Mucosa of stomach (tissue), 1 donor: ENCODE data around the gene MBNL2.
"Not testable (repeated sequence)": the region's sequence is repeated elsewhere in the genome, so short reads cannot be mapped to it uniquely, and the experiment has no call there.

Source experiments
- H3K27me3 ChIP-seq: one replicate; pipeline ENCODE4 v1.7.0; 2013; ENCODE audit warnings: mild to moderate bottlenecking, low read length; ENCODE audit not compliant: control insufficient read depth, insufficient read depth
- H3K36me3 ChIP-seq: one replicate; pipeline ENCODE4 v1.7.0; 2013; ENCODE audit warnings: low read length; ENCODE audit not compliant: control insufficient read depth, insufficient read depth
- H3K4me1 ChIP-seq: one replicate; pipeline ENCODE4 v1.7.0; 2013; ENCODE audit warnings: mild to moderate bottlenecking, low read length; ENCODE audit not compliant: control insufficient read depth, insufficient read depth
- H3K4me3 ChIP-seq: one replicate; pipeline ENCODE4 v1.7.0; 2013; ENCODE audit warnings: low read length
- H3K9ac ChIP-seq: one replicate; pipeline ENCODE4 v1.7.0; 2013; ENCODE audit warnings: mild to moderate bottlenecking, low read length, moderate library complexity
- H3K9me3 ChIP-seq: one replicate; pipeline ENCODE4 v1.7.0; 2013; ENCODE audit warnings: mild to moderate bottlenecking, low read length, moderate library complexity; ENCODE audit not compliant: control insufficient read depth
- donor health status: Pancreatic carcinoma.

Gene MBNL2

GRCh38 chr13:97193577-97193976 lies 28.6 kb upstream of the MBNL2 start:
- H3K4me1 ChIP-seq: peaks cover 23% of the 10 kb centered on the region
- no peaks in the 10 kb centered on the region for H3K36me3 ChIP-seq
- no peak overlapping the region for H3K9ac ChIP-seq
- no peak overlapping the region for H3K4me3 ChIP-seq
- no peaks in the 10 kb centered on the region for H3K27me3 ChIP-seq
- no peaks in the 10 kb centered on the region for H3K9me3 ChIP-seq

GRCh38 chr13:97194479-97194878 lies 27.7 kb upstream of the MBNL2 start:
- Histone ChIP-seq H3K4me3 (no peak overlapping the region), H3K27me3 (no peaks in the 10 kb centered on the region), H3K4me1 (peaks cover 23% of the 10 kb centered on the region), H3K36me3 (no peaks in the 10 kb centered on the region), H3K9ac (no peak overlapping the region), H3K9me3 (no peaks in the 10 kb centered on the region)

GRCh38 chr13:97196340-97196739 lies 25.8 kb upstream of the MBNL2 start:
- H3K9me3 ChIP-seq: no peaks in the 10 kb centered on the region
- no peaks in the 10 kb centered on the region for H3K27me3 ChIP-seq
- no peak overlapping the region for H3K4me3 ChIP-seq
- no peaks in the 10 kb centered on the region for H3K36me3 ChIP-seq
- H3K9ac ChIP-seq: no peak overlapping the region
- H3K4me1 ChIP-seq: peaks cover 23% of the 10 kb centered on the region

- peaks cover 6% of the 10 kb centered on the region for H3K4me1 ChIP-seq
- H3K9me3 ChIP-seq: no peaks in the 10 kb centered on the region
- no peak overlapping the region for H3K4me3 ChIP-seq
- H3K36me3 ChIP-seq: no peaks in the 10 kb centered on the region
- no peak overlapping the region for H3K9ac ChIP-seq
- H3K27me3 ChIP-seq: no peaks in the 10 kb centered on the region
Measured at GRCh38 chr13:97198753-97199152, 23.4 kb upstream of the MBNL2 start.

- no peaks in the 10 kb centered on the region for H3K9me3 ChIP-seq
- no peaks in the 10 kb centered on the region for H3K27me3 ChIP-seq
- no peak overlapping the region for H3K4me3 ChIP-seq
- no peaks in the 10 kb centered on the region for H3K36me3 ChIP-seq
- H3K4me1 ChIP-seq: peaks cover 3% of the 10 kb centered on the region
- H3K9ac ChIP-seq: no peak overlapping the region
Measured at GRCh38 chr13:97199451-97199850, 22.7 kb upstream of the MBNL2 start.

- H3K4me1 ChIP-seq: no peaks in the 10 kb centered on the region
- H3K9me3 ChIP-seq: no peaks in the 10 kb centered on the region
- no peak overlapping the region for H3K4me3 ChIP-seq
- no peaks in the 10 kb centered on the region for H3K36me3 ChIP-seq
- H3K27me3 ChIP-seq: no peaks in the 10 kb centered on the region
- no peak overlapping the region for H3K9ac ChIP-seq
Measured at GRCh38 chr13:97200081-97200942, 21.8 kb upstream of the MBNL2 start.

GRCh38 chr13:97202761-97203160 lies 19.4 kb upstream of the MBNL2 start:
- H3K36me3 ChIP-seq: no peaks in the 10 kb centered on the region
- peaks cover 4% of the 10 kb centered on the region for H3K4me1 ChIP-seq
- no peaks in the 10 kb centered on the region for H3K9me3 ChIP-seq
- no peak overlapping the region for H3K9ac ChIP-seq
- no peak overlapping the region for H3K4me3 ChIP-seq
- H3K27me3 ChIP-seq: no peaks in the 10 kb centered on the region

GRCh38 chr13:97205465-97205864 lies 16.7 kb upstream of the MBNL2 start:
- no peak overlapping the region for H3K9ac ChIP-seq
- H3K9me3 ChIP-seq: no peaks in the 10 kb centered on the region
- no peaks in the 10 kb centered on the region for H3K27me3 ChIP-seq
- H3K36me3 ChIP-seq: no peaks in the 10 kb centered on the region
- H3K4me3 ChIP-seq: no peak overlapping the region
- peaks cover 4% of the 10 kb centered on the region for H3K4me1 ChIP-seq

GRCh38 chr13:97205982-97206381 lies 16.2 kb upstream of the MBNL2 start:
- no peaks in the 10 kb centered on the region for H3K9me3 ChIP-seq
- no peak overlapping the region for H3K4me3 ChIP-seq
- H3K4me1 ChIP-seq: peaks cover 4% of the 10 kb centered on the region
- no peaks in the 10 kb centered on the region for H3K36me3 ChIP-seq
- no peaks in the 10 kb centered on the region for H3K27me3 ChIP-seq
- no peak overlapping the region for H3K9ac ChIP-seq

GRCh38 chr13:97207252-97207651 lies 14.9 kb upstream of the MBNL2 start:
- not testable (repeated sequence) for H3K9me3 ChIP-seq

GRCh38 chr13:97211300-97211699 lies 10.8 kb upstream of the MBNL2 start:
- Histone ChIP-seq H3K36me3 (no peaks in the 10 kb centered on the region), H3K27me3 (no peaks in the 10 kb centered on the region), H3K9ac (no peak overlapping the region)

More at GRCh38 chr13:97207252-97207651, 14.9 kb upstream of the MBNL2 start:
- H3K4me1 ChIP-seq, H3K9ac ChIP-seq, H3K4me3 ChIP-seq, H3K27me3 ChIP-seq, H3K36me3 ChIP-seq: not testable (repeated sequence)

GRCh38 chr13:97212004-97212403 lies 10.1 kb upstream of the MBNL2 start:
- Histone ChIP-seq H3K27me3 (no peaks in the 10 kb centered on the region), H3K4me1 (peaks cover 9% of the 10 kb centered on the region), H3K4me3 (no peak overlapping the region), H3K9me3 (no peaks in the 10 kb centered on the region), H3K36me3 (no peaks in the 10 kb centered on the region), H3K9ac (no peak overlapping the region)

More at GRCh38 chr13:97211300-97211699, 10.8 kb upstream of the MBNL2 start:
- peaks cover 9% of the 10 kb centered on the region for H3K4me1 ChIP-seq
- no peak overlapping the region for H3K4me3 ChIP-seq
- H3K9me3 ChIP-seq: no peaks in the 10 kb centered on the region
